Measurements from ENCODE around the gene ZNF8. TPM values are rescaled to one million over a fixed set of nuclear protein-coding genes. Genes with fewer than 3 reads are reported as not detected.

Gene ZNF8
- total and polyA plus RNA-seq, 10 of the 15 experiments (the other 5 are each of a cell fraction or from before 2014, with no cell fraction given): 0.46 to 5.4 (median 2.6) TPM

GRCh38 chr19:58279925-58280316, 1.2 kb downstream of the ZNF8 start:
- no peak for DNase-seq (ENCODE audit: low read depth, low spot score)
- no peaks in the 10 kb centered on the region; the same call in 2 of the 3 replicates for H3K9me3 ChIP-seq (replicated peaks; ENCODE audit: control insufficient read depth, insufficient read depth, low read length)
- peak overlapping the region; percentile 83 for H3K4me3 ChIP-seq
- no peaks in the 10 kb centered on the region; a peak in 1 of 4 replicates for H3K36me3 ChIP-seq (ENCODE audit: control insufficient read depth in 2 of 2, insufficient read depth in 2 of 2, low read length in 1 of 2)
- in situ Hi-C loops (cut with MboI) (loop anchor here (10.0 kb wide), 1 partner anchor 1865 kb away; no protein-coding TSS in a partner anchor), intact Hi-C loops (cut with micrococcal nuclease; ENCODE audit: unreplicated experiment) (loop anchor here (2.0 kb wide), 1 partner anchor 533 kb away; the partner anchor contains the start of gene ZNF776)
- no peaks in the 10 kb centered on the region for H3K27me3 ChIP-seq (replicated peaks in 1 of 2; ENCODE audit: control insufficient read depth in 2 of 2, insufficient read depth in 2 of 2, low read length in 1 of 2)
- 53% methylated on average over 4 of the region's 4 CpGs for WGBS (ENCODE audit: insufficient coverage, insufficient replicate concordance, low lambda C conversion rate, missing lambda C conversion rate)
- RAD21 ChIA-PET (ENCODE audit: unreplicated experiment): no interaction called here
- ATAC-seq: no peak
- no peaks in the 10 kb centered on the region; the same call in 1 of the 2 replicates for H3K4me1 ChIP-seq (ENCODE audit: control insufficient read depth, insufficient read depth, low read length)
- peak overlapping the region; percentile 93 for H3K4me2 ChIP-seq (ENCODE audit: control insufficient read depth, insufficient read depth)
- TF ChIP-seq NR2C1 (IDR thresholded peaks at IDR 0.05): no peak
- TF ChIP-seq SMAD1 (IDR thresholded peaks at IDR 0.05; ENCODE audit: low read depth, partially characterized antibody): no peak
- no peak for TF ChIP-seq KAT2A (conservative IDR thresholded peaks at IDR 0.05; ENCODE audit: control insufficient read depth, low read depth, low read length)
- TF ChIP-seq MEF2A (IDR thresholded peaks at IDR 0.05; ENCODE audit: insufficient read depth, low read depth, low read length): no peak
- no peak for TF ChIP-seq CBX3 (IDR thresholded peaks at IDR 0.05; ENCODE audit: borderline replicate concordance, low read depth)
- no peak for TF ChIP-seq HCFC1 (IDR thresholded peaks at IDR 0.05; ENCODE audit: low read length)
- TF ChIP-seq USF2 (IDR thresholded peaks at IDR 0.05; ENCODE audit: borderline replicate concordance, low read depth, low read length): no peak
- no peak for TF ChIP-seq POLR2A (IDR thresholded peaks at IDR 0.05; ENCODE audit: low read depth, low read length)
- TF ChIP-seq USF1 (IDR thresholded peaks at IDR 0.05; ENCODE audit: borderline replicate concordance, extremely low read length, insufficient read depth, low read depth, low read length): no peak
- no peak for TF ChIP-seq BACH1 (IDR thresholded peaks at IDR 0.05; ENCODE audit: borderline replicate concordance)
- TF ChIP-seq PML (IDR thresholded peaks at IDR 0.05; ENCODE audit: low read length): no peak
- TF ChIP-seq SP1 (IDR thresholded peaks at IDR 0.05; ENCODE audit: low read depth, low read length): no peak
- TF ChIP-seq PAX8 (IDR thresholded peaks at IDR 0.05): no peak
- TF ChIP-seq MYB (IDR thresholded peaks at IDR 0.05; ENCODE audit: borderline replicate concordance, low read depth, low read length): no peak
- TF ChIP-seq IRF5 (IDR thresholded peaks at IDR 0.05; ENCODE audit: borderline replicate concordance): no peak
- no peak for TF ChIP-seq SREBF1 (IDR thresholded peaks at IDR 0.05; ENCODE audit: low read length)
- TF ChIP-seq ZNF592 (IDR thresholded peaks at IDR 0.05): no peak
- TSS peak; percentile 70 for BruUV-seq (replicated peaks)
- no peak overlapping the region; the same call in 1 of the 2 replicates for H2AFZ ChIP-seq (ENCODE audit: control insufficient read depth, low read depth, low read length)
- H4K20me1 ChIP-seq (ENCODE audit: control insufficient read depth, insufficient read depth): no peaks in the 10 kb centered on the region
- H3K9ac ChIP-seq (ENCODE audit: control insufficient read depth, insufficient read depth, low read length): peak overlapping the region; percentile 84; the same call in 1 of the 2 replicates
- POLR2A ChIA-PET: interaction anchor here (0.5 to 1.3 kb wide), 4 partner anchors 16 to 277 kb away, joined by 3 to 4 read pairs (median 4); partner anchors contain the start of genes ZNF274, ZNF544 and ZNF606
- no peak overlapping the region for H3K27ac ChIP-seq (ENCODE audit: control insufficient read depth, insufficient read depth)
- peaks cover 18% of the 10 kb centered on the region for H3K79me2 ChIP-seq (ENCODE audit: control insufficient read depth, insufficient read depth, low read length)
- SMC1A ChIA-PET (ENCODE audit: uncharacterized antibody, unreplicated experiment): interaction anchor here (0.6 to 0.9 kb wide), 3 partner anchors 30 to 641 kb away, joined by 3 to 5 read pairs (median 3); no protein-coding TSS in a partner anchor
- no peak for FAIRE-seq
- CTCF ChIA-PET: no interaction called here

Data from GM12878 (cell line).